Measurements from ENCODE around the gene MIS18BP1.

DNA sequence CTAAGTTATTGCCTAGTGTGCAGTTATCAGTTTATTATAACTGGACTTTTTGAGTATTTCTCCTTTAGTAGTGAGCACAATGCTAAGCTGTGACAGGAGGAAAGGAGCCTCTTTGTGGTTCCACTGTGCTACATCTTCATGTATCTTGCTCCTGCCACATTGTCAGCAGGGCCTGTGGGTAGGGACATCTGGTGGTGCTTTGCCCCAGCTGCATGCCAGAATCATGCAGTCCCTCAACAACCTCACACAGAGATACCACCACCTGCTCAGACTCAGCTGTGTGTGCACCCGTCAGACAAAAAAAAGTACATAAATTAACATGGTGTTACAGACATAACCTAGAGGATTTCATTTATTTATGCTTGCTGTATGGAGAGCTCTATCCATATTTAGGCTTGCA is 51.1 kb downstream of the MIS18BP1 start:
- TF ChIP-seq, protein P1, sequence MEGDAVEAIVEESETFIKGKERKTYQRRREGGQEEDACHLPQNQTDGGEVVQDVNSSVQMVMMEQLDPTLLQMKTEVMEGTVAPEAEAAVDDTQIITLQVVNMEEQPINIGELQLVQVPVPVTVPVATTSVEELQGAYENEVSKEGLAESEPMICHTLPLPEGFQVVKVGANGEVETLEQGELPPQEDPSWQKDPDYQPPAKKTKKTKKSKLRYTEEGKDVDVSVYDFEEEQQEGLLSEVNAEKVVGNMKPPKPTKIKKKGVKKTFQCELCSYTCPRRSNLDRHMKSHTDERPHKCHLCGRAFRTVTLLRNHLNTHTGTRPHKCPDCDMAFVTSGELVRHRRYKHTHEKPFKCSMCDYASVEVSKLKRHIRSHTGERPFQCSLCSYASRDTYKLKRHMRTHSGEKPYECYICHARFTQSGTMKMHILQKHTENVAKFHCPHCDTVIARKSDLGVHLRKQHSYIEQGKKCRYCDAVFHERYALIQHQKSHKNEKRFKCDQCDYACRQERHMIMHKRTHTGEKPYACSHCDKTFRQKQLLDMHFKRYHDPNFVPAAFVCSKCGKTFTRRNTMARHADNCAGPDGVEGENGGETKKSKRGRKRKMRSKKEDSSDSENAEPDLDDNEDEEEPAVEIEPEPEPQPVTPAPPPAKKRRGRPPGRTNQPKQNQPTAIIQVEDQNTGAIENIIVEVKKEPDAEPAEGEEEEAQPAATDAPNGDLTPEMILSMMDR (IDR thresholded peaks at IDR 0.05): no peak
- TF ChIP-seq POLR2A (IDR thresholded peaks at IDR 0.05) (no peak), EP300 (IDR thresholded peaks at IDR 0.05) (no peak)

Measured in ovary (tissue), 3 donors.